ENCODE results near the gene ZIC3. TPM values are rescaled to one million over a fixed set of nuclear protein-coding genes. Genes with fewer than 3 reads are reported as not detected.

ZIC3 gene
- total RNA-seq, 1 experiment from 2014 or later = not detected

- in situ Hi-C loops (cut with HindIII; ENCODE audit: low pct_unique_long_range_greater_than_20kb, low sequenced_read_pairs) (no loop called here), intact Hi-C loops (cut with micrococcal nuclease; ENCODE audit: unreplicated experiment) (no loop called here)
- Histone ChIP-seq H3K36me3 (ENCODE audit: control insufficient read depth, insufficient read depth, low read length) (no peaks in the 10 kb centered on the region), H3K27ac (ENCODE audit: low read length) (no peak overlapping the region), H3K4me1 (ENCODE audit: control insufficient read depth, insufficient read depth, low read length) (no peaks in the 10 kb centered on the region), H3K27me3 (ENCODE audit: control insufficient read depth, insufficient read depth, low read length) (no peaks in the 10 kb centered on the region), H3K4me3 (ENCODE audit: low read depth in 2 of 2, low read length in 2 of 2) (no peak overlapping the region), H3K9me3 (ENCODE audit: control insufficient read depth, insufficient read depth, low read depth, low read length) (no peaks in the 10 kb centered on the region)
- ChIA-PET POLR2A (no interaction called here), CTCF (no interaction called here)
- no peak for ATAC-seq
- no peak for DNase-seq (ENCODE audit: low read depth, low spot score)
- no TSS peak for BruUV-seq (replicated peaks)
- no peak for TF ChIP-seq POLR2AphosphoS5 (IDR thresholded peaks at IDR 0.05; ENCODE audit: low read depth, low read length)
- TF ChIP-seq TCF7L2 (IDR thresholded peaks at IDR 0.05; ENCODE audit: low read depth, low read length) = no peak
- TF ChIP-seq CTCF (IDR thresholded peaks at IDR 0.05) = no peak
- TF ChIP-seq SIN3A (IDR thresholded peaks at IDR 0.05; ENCODE audit: borderline replicate concordance, insufficient read depth, low read depth, low read length) = no peak
- no peak for TF ChIP-seq REST (IDR thresholded peaks at IDR 0.05; ENCODE audit: insufficient read depth in 1 of 2, low read depth in 2 of 2, low read length in 1 of 2)
Observed at GRCh38 chrX:137574102-137574783, 8.3 kb downstream of the ZIC3 start.

GRCh38 chrX:137574784-137575293 lies 8.9 kb downstream of the ZIC3 start:
- in situ Hi-C loops (cut with HindIII; ENCODE audit: low pct_unique_long_range_greater_than_20kb, low sequenced_read_pairs) (no loop called here), intact Hi-C loops (cut with micrococcal nuclease; ENCODE audit: unreplicated experiment) (no loop called here)
- POLR2A ChIA-PET = no interaction called here
- ATAC-seq (no peak), DNase-seq (ENCODE audit: low read depth, low spot score) (no peak)
- no TSS peak for BruUV-seq (replicated peaks)
- H3K4me3 ChIP-seq (ENCODE audit: low read depth in 2 of 2, low read length in 2 of 2) = no peak overlapping the region
- H3K36me3 ChIP-seq (ENCODE audit: control insufficient read depth, insufficient read depth, low read length) = no peaks in the 10 kb centered on the region
- no peaks in the 10 kb centered on the region for H3K4me1 ChIP-seq (ENCODE audit: control insufficient read depth, insufficient read depth, low read length)
- H3K27ac ChIP-seq (ENCODE audit: low read length) = no peak overlapping the region
- no peaks in the 10 kb centered on the region for H3K27me3 ChIP-seq (ENCODE audit: control insufficient read depth, insufficient read depth, low read length)
- CTCF ChIA-PET = interaction anchor here (0.6 kb wide), 1 partner anchor 15 kb away, joined by 4 read pairs; no protein-coding TSS in a partner anchor
- no peaks in the 10 kb centered on the region for H3K9me3 ChIP-seq (ENCODE audit: control insufficient read depth, insufficient read depth, low read depth, low read length)
- no peak for TF ChIP-seq TCF7L2 (IDR thresholded peaks at IDR 0.05; ENCODE audit: low read depth, low read length)

- TF ChIP-seq TCF7L2 (IDR thresholded peaks at IDR 0.05; ENCODE audit: low read depth, low read length) (no peak), REST (IDR thresholded peaks at IDR 0.05; ENCODE audit: insufficient read depth in 1 of 2, low read depth in 2 of 2, low read length in 1 of 2) (no peak), CTCF (IDR thresholded peaks at IDR 0.05) (no peak)
- no peak for DNase-seq (ENCODE audit: low read depth, low spot score)
- BruUV-seq (replicated peaks) = no TSS peak
- no peaks in the 10 kb centered on the region for H3K27me3 ChIP-seq (ENCODE audit: control insufficient read depth, insufficient read depth, low read length)
- in situ Hi-C loops (cut with HindIII; ENCODE audit: low pct_unique_long_range_greater_than_20kb, low sequenced_read_pairs) = no loop called here
- ChIA-PET CTCF (no interaction called here), POLR2A (no interaction called here)
- intact Hi-C loops (cut with micrococcal nuclease; ENCODE audit: unreplicated experiment) = no loop called here
- ATAC-seq = no peak
- H3K27ac ChIP-seq (ENCODE audit: low read length) = no peak overlapping the region
- no peaks in the 10 kb centered on the region for H3K9me3 ChIP-seq (ENCODE audit: control insufficient read depth, insufficient read depth, low read depth, low read length)
- H3K4me1 ChIP-seq (ENCODE audit: control insufficient read depth, insufficient read depth, low read length) = no peaks in the 10 kb centered on the region
- no peak overlapping the region for H3K4me3 ChIP-seq (ENCODE audit: low read depth in 2 of 2, low read length in 2 of 2)
- no peaks in the 10 kb centered on the region for H3K36me3 ChIP-seq (ENCODE audit: control insufficient read depth, insufficient read depth, low read length)
Observed at GRCh38 chrX:137575596-137576255, 9.8 kb downstream of the ZIC3 start.
